Stimulated activated naive CD8-positive, alpha-beta T cell treated with anti-CD3 and anti-CD28 coated beads, Interleukin-15, amount 100 ng/mL, for 72 hours (primary cell): Measurements from ENCODE around the gene DMD.

Source experiments
- ATAC-seq: fragments of 150-1000 bp; cut with Tn5 transposase; 2 replicates; pipeline ENCODE4 v1.10.0; 2021; ENCODE audit warnings: mild to moderate bottlenecking, moderate library complexity
- DNase-seq, 2 donors: peaks; one replicate each; pipeline ENCODE4 v3.0.0; 2021 to 2022
- H3K27ac Mint-ChIP-seq, 2 donors: one replicate each; pipeline ENCODE4 v1.8.0; 2022; ENCODE audit warnings: mild to moderate bottlenecking in 2 of 2, mixed read lengths in 2 of 2, moderate library complexity in 2 of 2
- H3K27me3 Mint-ChIP-seq: one replicate; pipeline ENCODE4 v1.8.0; 2022; ENCODE audit warnings: mixed read lengths
- H3K4me1 Mint-ChIP-seq: one replicate; pipeline ENCODE4 v1.8.0; 2022; ENCODE audit warnings: mild to moderate bottlenecking, mixed read lengths
- H3K4me3 Mint-ChIP-seq, 2 donors: one replicate each; pipeline ENCODE4 v1.8.0; 2022; ENCODE audit warnings: mild to moderate bottlenecking in 2 of 2, mixed read lengths in 2 of 2, moderate library complexity in 1 of 2
- H3K9me3 Mint-ChIP-seq, 2 donors: one replicate each; pipeline ENCODE4 v1.8.0; 2022; ENCODE audit warnings: mixed read lengths in 2 of 2

Gene DMD

GRCh38 chrX:31705816-31706215 lies 1505.5 kb downstream of the DMD start:
- no peaks in the 10 kb centered on the region for H3K4me1 Mint-ChIP-seq
- no peak overlapping the region for H3K27ac Mint-ChIP-seq
- H3K27me3 Mint-ChIP-seq = no peaks in the 10 kb centered on the region
- DNase-seq (no peak), ATAC-seq (no peak)
- H3K4me3 Mint-ChIP-seq = no peak overlapping the region
- peaks cover 0 to 11% of the 10 kb centered on the region in 2 donors for H3K9me3 Mint-ChIP-seq

GRCh38 chrX:31704938-31705337 lies 1506.4 kb downstream of the DMD start:
- Mint-ChIP-seq H3K4me1 (no peaks in the 10 kb centered on the region), H3K9me3 (peaks cover 0 to 11% of the 10 kb centered on the region in 2 donors), H3K27ac (no peak overlapping the region), H3K4me3 (no peak overlapping the region), H3K27me3 (no peaks in the 10 kb centered on the region)
- ATAC-seq (no peak), DNase-seq (no peak)

- Mint-ChIP-seq H3K9me3 (peaks cover 0 to 11% of the 10 kb centered on the region in 2 donors), H3K27ac (peak overlapping the region in 1 of 2 donors; percentile 60), H3K4me1 (no peaks in the 10 kb centered on the region), H3K27me3 (no peaks in the 10 kb centered on the region), H3K4me3 (no peak overlapping the region)
- ATAC-seq = no peak
- no peak for DNase-seq
Measured at GRCh38 chrX:31702222-31702621, 1509.1 kb downstream of the DMD start.

- H3K4me1 Mint-ChIP-seq = no peaks in the 10 kb centered on the region
- ATAC-seq = no peak
- no peak overlapping the region for H3K4me3 Mint-ChIP-seq
- no peak overlapping the region for H3K27ac Mint-ChIP-seq
- DNase-seq = no peak
- H3K9me3 Mint-ChIP-seq = peaks cover 0 to 5% of the 10 kb centered on the region in 2 donors
- H3K27me3 Mint-ChIP-seq = no peaks in the 10 kb centered on the region
Measured at GRCh38 chrX:31697294-31697916, 1513.9 kb downstream of the DMD start.

- Mint-ChIP-seq H3K4me3 (no peak overlapping the region), H3K27me3 (no peaks in the 10 kb centered on the region), H3K27ac (no peak overlapping the region), H3K4me1 (no peaks in the 10 kb centered on the region), H3K9me3 (no peaks in the 10 kb centered on the region)
- DNase-seq (no peak), ATAC-seq (no peak)
Measured at GRCh38 chrX:31679861-31680260, 1531.5 kb downstream of the DMD start.

GRCh38 chrX:31670245-31670644 lies 1541.1 kb downstream of the DMD start:
- DNase-seq = no peak
- ATAC-seq = no peak
- H3K4me1 Mint-ChIP-seq = no peaks in the 10 kb centered on the region
- no peaks in the 10 kb centered on the region for H3K27me3 Mint-ChIP-seq
- no peak overlapping the region for H3K27ac Mint-ChIP-seq
- no peaks in the 10 kb centered on the region for H3K9me3 Mint-ChIP-seq
- no peak overlapping the region for H3K4me3 Mint-ChIP-seq

- Mint-ChIP-seq H3K4me1 (no peaks in the 10 kb centered on the region), H3K27me3 (no peaks in the 10 kb centered on the region), H3K9me3 (no peaks in the 10 kb centered on the region), H3K27ac (no peak overlapping the region), H3K4me3 (no peak overlapping the region)
- no peak for ATAC-seq
- no peak for DNase-seq
Measured at GRCh38 chrX:31665454-31665853, 1545.9 kb downstream of the DMD start.

- H3K27me3 Mint-ChIP-seq = no peaks in the 10 kb centered on the region
- no peak overlapping the region for H3K27ac Mint-ChIP-seq
- H3K4me1 Mint-ChIP-seq = no peaks in the 10 kb centered on the region
- no peak for ATAC-seq
- no peak for DNase-seq
- no peaks in the 10 kb centered on the region for H3K9me3 Mint-ChIP-seq
- H3K4me3 Mint-ChIP-seq = no peak overlapping the region
Measured at GRCh38 chrX:31663172-31663571, 1548.2 kb downstream of the DMD start.

- no peak for ATAC-seq
- Mint-ChIP-seq H3K27me3 (no peaks in the 10 kb centered on the region), H3K9me3 (no peaks in the 10 kb centered on the region), H3K4me3 (no peak overlapping the region), H3K27ac (no peak overlapping the region), H3K4me1 (no peaks in the 10 kb centered on the region)
- no peak for DNase-seq
Measured at GRCh38 chrX:31661280-31661810, 1550.0 kb downstream of the DMD start.

GRCh38 chrX:31658360-31658759 lies 1553.0 kb downstream of the DMD start:
- Mint-ChIP-seq H3K27ac (no peak overlapping the region), H3K27me3 (no peaks in the 10 kb centered on the region), H3K9me3 (no peaks in the 10 kb centered on the region), H3K4me3 (no peak overlapping the region), H3K4me1 (no peaks in the 10 kb centered on the region)
- DNase-seq (no peak), ATAC-seq (no peak)

- DNase-seq = no peak
- no peak overlapping the region for H3K27ac Mint-ChIP-seq
- H3K4me1 Mint-ChIP-seq = no peaks in the 10 kb centered on the region
- H3K4me3 Mint-ChIP-seq = no peak overlapping the region
- no peak for ATAC-seq
- no peaks in the 10 kb centered on the region for H3K9me3 Mint-ChIP-seq
- H3K27me3 Mint-ChIP-seq = no peaks in the 10 kb centered on the region
Measured at GRCh38 chrX:31656013-31656412, 1555.3 kb downstream of the DMD start.

GRCh38 chrX:31653422-31653821 lies 1557.9 kb downstream of the DMD start:
- no peak for ATAC-seq
- Mint-ChIP-seq H3K27me3 (no peaks in the 10 kb centered on the region), H3K4me3 (no peak overlapping the region), H3K27ac (no peak overlapping the region), H3K9me3 (no peaks in the 10 kb centered on the region), H3K4me1 (no peaks in the 10 kb centered on the region)
- no peak for DNase-seq

- ATAC-seq = no peak
- no peak overlapping the region for H3K4me3 Mint-ChIP-seq
- no peak for DNase-seq
- peak overlapping the region in 1 of 2 donors; percentile 76 for H3K27ac Mint-ChIP-seq
- no peaks in the 10 kb centered on the region for H3K27me3 Mint-ChIP-seq
- no peaks in the 10 kb centered on the region for H3K9me3 Mint-ChIP-seq
- H3K4me1 Mint-ChIP-seq = no peaks in the 10 kb centered on the region
Measured at GRCh38 chrX:31652650-31653049, 1558.7 kb downstream of the DMD start.

- Mint-ChIP-seq H3K4me1 (no peaks in the 10 kb centered on the region), H3K4me3 (no peak overlapping the region), H3K9me3 (no peaks in the 10 kb centered on the region), H3K27ac (no peak overlapping the region), H3K27me3 (no peaks in the 10 kb centered on the region)
- no peak for DNase-seq
- ATAC-seq = no peak
Measured at GRCh38 chrX:31649201-31649600, 1562.1 kb downstream of the DMD start.

GRCh38 chrX:31633349-31633748 lies 1578.0 kb downstream of the DMD start:
- Mint-ChIP-seq H3K9me3 (no peaks in the 10 kb centered on the region), H3K4me1 (no peaks in the 10 kb centered on the region), H3K4me3 (no peak overlapping the region), H3K27ac (no peak overlapping the region), H3K27me3 (no peaks in the 10 kb centered on the region)
- no peak for DNase-seq
- ATAC-seq = no peak

GRCh38 chrX:31629195-31629594 lies 1582.2 kb downstream of the DMD start:
- Mint-ChIP-seq H3K4me1 (no peaks in the 10 kb centered on the region), H3K4me3 (no peak overlapping the region), H3K9me3 (no peaks in the 10 kb centered on the region), H3K27ac (no peak overlapping the region), H3K27me3 (no peaks in the 10 kb centered on the region)
- DNase-seq = no peak
- no peak for ATAC-seq

- no peak overlapping the region for H3K4me3 Mint-ChIP-seq
- ATAC-seq = no peak
Measured at GRCh38 chrX:31609130-31609529, 1602.2 kb downstream of the DMD start.

More at GRCh38 chrX:31609130-31609529, 1602.2 kb downstream of the DMD start:
- Mint-ChIP-seq H3K27ac (no peak overlapping the region), H3K27me3 (no peaks in the 10 kb centered on the region), H3K9me3 (no peaks in the 10 kb centered on the region), H3K4me1 (no peaks in the 10 kb centered on the region)
- DNase-seq = no peak
